GM19023 (cell line): ENCODE results near the gene TRIM59.
A peak's percentile ranks its signal among the peaks of the same experiment; 100 is the strongest.
"Not testable (repeated sequence)": the region's sequence is repeated elsewhere in the genome, so short reads cannot be mapped to it uniquely, and the experiment has no call there.

Source experiments
- ATAC-seq: cut with Tn5 transposase; IDR thresholded peaks from one replicate; pipeline ENCODE4 v1.9.1; 2021; ENCODE audit warnings: mild to moderate bottlenecking, moderate library complexity; ENCODE audit not compliant: unreplicated experiment

Gene TRIM59

GRCh38 chr3:160458151-160458550, 8.6 kb upstream of the TRIM59 start:
- ATAC-seq = no peak

DNA sequence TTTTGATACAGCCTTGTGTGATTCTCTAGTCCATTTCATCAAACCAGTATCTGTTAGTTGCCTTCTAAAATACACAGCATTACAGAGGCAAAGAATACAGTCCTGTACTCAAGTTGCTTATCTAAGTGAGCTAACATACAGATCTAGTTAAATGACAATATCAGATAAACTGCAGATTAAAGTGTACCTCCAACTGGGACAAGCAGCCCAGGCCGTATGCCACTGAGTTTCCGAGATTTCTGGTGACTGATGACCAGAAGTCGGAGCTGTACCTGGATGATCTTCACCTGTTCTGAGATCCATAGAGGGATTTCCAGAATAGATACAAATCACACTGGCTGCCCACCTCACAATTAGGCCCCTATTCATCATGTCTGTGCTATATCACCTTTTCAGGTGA, 6.3 kb upstream of the TRIM59 start:
- no peak for ATAC-seq

DNA sequence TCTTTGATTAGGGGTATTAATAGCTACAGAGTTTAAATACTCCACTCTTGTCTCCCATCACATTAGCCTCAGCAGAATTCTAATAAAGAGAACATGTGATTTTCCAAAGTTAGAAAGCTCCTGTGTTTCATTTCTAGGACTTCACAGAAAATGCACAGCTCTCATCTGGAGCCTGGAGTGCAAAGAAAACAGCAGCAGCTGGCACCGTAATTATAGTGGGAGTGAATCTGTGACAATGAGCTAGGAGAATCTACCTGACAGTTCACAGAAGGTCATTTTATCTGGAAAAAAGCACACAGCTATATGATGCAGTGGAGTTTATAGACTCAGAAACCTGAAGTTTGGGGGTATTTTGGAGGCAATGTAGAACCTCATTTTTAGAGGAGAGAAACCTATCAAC, 5.4 kb upstream of the TRIM59 start:
- no peak for ATAC-seq

DNA sequence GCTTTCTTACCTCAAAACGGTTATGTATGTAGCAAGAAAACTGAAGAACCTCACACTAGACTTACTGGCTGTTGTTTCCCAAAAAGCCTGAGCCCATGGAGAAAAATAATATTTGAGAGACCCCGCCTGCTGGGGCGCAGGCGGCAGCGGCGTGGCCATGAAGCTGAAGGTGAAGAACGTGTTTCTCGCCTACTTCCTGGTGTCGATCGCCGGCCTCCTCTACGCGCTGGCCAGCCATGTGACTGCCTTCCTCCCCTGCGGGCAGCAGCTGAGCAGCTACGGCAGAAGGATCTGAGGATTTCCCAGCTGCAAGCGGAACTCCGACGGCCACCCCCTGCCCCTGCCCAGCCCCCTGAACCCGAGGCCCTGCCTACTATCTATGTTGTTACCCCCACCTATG, 2.7 kb upstream of the TRIM59 start:
- ATAC-seq = not testable (repeated sequence)

- no peak for ATAC-seq
Measured at GRCh38 chr3:160451602-160452001, 2.0 kb upstream of the TRIM59 start.

GRCh38 chr3:160450846-160451245, 1.3 kb upstream of the TRIM59 start:
- ATAC-seq = no peak

- peak; percentile 54 for ATAC-seq
Measured at GRCh38 chr3:160448845-160449635, 546 bp downstream of the TRIM59 start.

DNA sequence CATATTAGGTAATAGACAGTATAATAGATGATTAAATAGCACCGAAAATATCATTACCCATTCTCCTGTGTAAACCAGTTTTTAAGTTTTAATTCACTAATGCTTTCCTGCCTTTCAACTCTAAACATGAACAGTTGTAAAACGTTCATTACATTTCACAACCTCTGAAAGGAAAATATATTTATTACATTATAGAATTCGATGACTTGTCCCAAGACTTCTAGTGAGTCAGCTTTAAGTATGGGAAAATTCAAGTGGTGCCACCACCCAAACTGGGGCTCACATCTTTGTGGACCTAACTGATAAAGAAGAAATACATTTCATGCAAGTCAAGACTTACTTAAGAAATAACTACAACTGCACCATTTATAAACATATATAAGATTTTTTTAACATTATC, 2.0 kb downstream of the TRIM59 start:
- ATAC-seq = no peak

DNA sequence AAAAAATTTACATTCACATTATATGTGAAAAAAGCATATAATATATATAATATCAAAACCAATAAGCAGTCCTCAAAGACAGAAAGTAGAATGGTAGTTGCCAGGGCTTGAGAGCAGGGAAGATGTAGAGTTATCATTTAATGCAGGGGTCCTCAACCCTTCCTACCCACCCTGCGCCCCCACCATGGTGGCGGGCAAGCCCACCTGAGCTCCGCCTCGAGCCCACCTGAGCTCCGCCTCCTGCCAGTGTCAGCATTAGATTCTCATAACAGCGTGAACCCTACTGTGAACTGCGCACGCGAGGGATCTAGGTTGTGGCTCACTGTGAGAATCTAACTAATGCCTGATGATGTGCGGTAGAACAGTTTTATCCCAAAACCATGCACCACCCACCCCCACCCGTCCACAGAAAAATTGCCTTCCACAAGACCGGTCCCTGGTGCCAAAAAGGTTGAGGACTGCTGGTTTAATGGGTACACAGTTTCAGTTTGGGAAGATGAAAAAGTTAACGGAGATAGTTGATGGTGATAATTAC, 3.0 kb downstream of the TRIM59 start:
- ATAC-seq = no peak

GRCh38 chr3:160445854-160446253, 3.7 kb downstream of the TRIM59 start:
- no peak for ATAC-seq

DNA sequence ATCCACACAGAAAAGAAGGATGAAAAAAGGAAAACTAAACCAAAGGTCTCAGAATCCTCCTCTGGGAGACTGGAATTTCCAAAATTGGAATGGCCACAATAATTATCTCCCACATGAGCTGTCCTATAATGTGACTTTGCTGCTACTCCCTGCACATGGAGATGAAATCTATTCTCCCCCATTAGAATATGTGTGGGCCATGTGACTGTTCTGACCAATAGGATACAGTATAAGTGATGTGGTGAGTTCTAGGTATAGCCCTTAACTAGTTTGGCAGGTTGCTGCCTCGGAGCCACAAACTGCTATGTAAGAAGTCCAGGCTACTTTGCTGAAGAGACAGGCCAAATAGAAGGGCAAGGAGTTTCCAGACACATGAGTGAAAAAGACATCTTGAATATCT, 5.2 kb downstream of the TRIM59 start:
- no peak for ATAC-seq

GRCh38 chr3:160440687-160441086, 8.9 kb downstream of the TRIM59 start:
- ATAC-seq = no peak

DNA sequence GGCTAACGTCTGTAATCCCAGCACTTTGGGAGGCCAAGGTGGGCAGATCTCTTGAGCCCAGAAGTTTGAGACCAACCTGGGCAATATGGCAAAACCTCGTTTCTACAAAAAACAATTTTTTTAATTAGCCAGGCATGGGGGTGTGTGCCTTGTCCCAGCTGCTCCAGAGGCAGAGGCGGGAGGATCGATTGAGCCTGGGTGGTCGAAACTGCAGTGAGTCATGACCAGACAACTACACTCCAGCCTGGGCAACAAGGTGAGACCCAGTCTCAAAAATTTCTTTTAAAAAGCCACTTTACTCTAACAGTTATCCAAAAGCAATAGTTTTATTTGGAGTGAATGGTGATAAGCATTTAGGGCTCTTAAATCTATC, 12.5 kb downstream of the TRIM59 start:
- ATAC-seq = no peak

DNA sequence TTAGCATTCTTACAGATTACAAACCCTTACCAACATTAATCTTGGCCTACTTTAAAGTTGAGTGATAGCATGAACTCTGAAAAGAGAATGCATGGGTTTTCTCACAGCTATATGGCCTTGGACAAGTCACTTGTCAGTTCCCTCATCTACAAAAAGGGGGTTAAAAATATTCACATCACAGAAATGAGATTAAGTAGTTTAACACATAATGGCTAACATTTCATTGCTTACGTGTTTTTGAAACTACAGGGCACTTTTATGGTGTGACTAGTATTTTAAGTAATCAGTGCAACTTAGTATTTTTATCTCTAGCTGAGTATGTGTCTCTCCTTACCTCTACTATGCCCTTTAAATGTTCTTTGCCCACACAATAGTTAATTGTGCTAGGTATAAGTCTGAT, 13.8 kb downstream of the TRIM59 start:
- no peak for ATAC-seq

GRCh38 chr3:160435095-160435494, 14.5 kb downstream of the TRIM59 start:
- ATAC-seq = no peak

DNA sequence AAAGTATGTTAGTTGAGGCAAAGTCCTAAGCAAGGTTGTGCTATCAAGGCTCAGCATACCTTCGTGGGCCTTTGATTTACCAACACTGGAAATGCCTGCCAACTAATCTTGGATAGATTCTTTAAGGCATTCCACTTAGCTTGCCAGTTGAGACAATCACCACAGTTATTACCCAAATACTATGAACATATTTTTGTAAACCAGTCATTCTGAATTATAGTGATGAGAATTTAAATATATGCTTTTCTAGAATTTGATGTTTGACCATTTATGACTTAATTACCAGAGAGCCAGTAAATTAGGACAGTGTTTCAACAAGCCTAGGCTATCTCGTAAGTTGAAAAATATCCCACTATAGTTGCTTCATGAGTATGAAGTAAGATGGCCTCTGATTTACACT, 15.5 kb downstream of the TRIM59 start:
- no peak for ATAC-seq

- ATAC-seq = no peak
Measured at GRCh38 chr3:160427832-160428424, 21.7 kb downstream of the TRIM59 start.

- ATAC-seq = no peak
Measured at GRCh38 chr3:160417311-160417710, 32.3 kb downstream of the TRIM59 start.

DNA sequence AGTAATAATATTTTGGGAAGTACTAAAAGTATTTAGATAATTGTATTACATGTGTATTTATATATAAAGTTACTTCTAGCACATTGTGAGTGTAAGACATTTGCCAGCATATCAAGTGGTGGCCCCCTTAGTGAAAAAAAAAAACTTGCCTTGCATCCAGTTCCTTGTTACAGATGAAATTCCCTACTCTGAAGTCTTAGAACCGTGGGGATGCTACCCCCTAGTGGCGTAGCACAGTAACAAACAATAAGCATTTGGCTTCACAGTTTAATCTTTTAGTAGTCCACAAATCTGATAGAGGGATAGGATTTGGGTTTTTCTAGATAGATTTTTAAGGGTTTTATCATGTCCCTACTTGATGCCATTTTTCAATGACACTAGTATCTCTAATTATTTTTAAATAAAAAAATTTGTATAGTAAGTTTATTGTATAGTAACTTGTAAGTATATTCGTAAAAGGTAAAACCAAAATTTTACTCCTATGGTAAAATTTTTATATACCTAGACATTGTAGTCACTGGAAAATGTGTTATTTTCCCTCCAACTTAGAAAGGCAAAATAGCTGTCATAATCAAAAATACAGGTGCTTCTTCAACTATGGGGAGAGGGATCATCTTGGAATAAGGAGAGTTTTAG, 35.9 kb downstream of the TRIM59 start:
- ATAC-seq = peak; percentile 58

GRCh38 chr3:160412477-160412876, 37.1 kb downstream of the TRIM59 start:
- no peak for ATAC-seq

GRCh38 chr3:160409812-160410610, 39.6 kb downstream of the TRIM59 start:
- ATAC-seq = no peak
